T-helper 1 cell treated with Interleukin-12 subunit alpha and Interleukin-12 subunit beta and Interleukin-4 antibody, amounts not matched to agents 30 ng/mL and 1 ng/mL, for 36 hours (primary cell): Measurements from ENCODE around the gene CCDC51. TPM values are rescaled to one million over a fixed set of nuclear protein-coding genes. Genes with fewer than 3 reads are reported as not detected.

Source experiments
- intact Hi-C: fragments of 100-400 bp; cut with micrococcal nuclease; formaldehyde crosslinking; loops from one replicate; pipeline ENCODE4 v1.15.1; 2024
- total RNA-seq: library from RNA; stranded (reverse); gene quantifications from 2 replicates; pipeline ENCODE4 v1.2.3, GENCODE V29; 2022

The CCDC51 gene
- total RNA-seq, 1 donor from 2014 or later, result 16.7 TPM

GRCh38 chr3:48395714-48396113 is 44.2 kb downstream of the CCDC51 start:
- intact Hi-C loops, result no loop called here

- intact Hi-C loops, result no loop called here
Measured at GRCh38 chr3:48394391-48394790, 45.5 kb downstream of the CCDC51 start.

GRCh38 chr3:48388966-48389365 is 51.0 kb downstream of the CCDC51 start:
- intact Hi-C loops, result no loop called here

- intact Hi-C loops, result no loop called here
Measured at GRCh38 chr3:48387634-48388033, 52.3 kb downstream of the CCDC51 start.

Other genes starting within 250 kb of the CCDC51 start
- gene CAMP, start 216.6 kb downstream of the CCDC51 start, total RNA-seq, result not detected in 2 replicates
- 33.5 and 38.7 TPM in 2 replicates for gene ZNF589, start 199.0 kb downstream of the CCDC51 start, total RNA-seq
- gene NME6, start 138.8 kb downstream of the CCDC51 start, total RNA-seq, result 35.0 and 37.8 TPM in 2 replicates
- not detected in 2 replicates for gene SPINK8, start 106.5 kb downstream of the CCDC51 start, total RNA-seq
- not detected in 2 replicates for gene FBXW12, start 67.9 kb downstream of the CCDC51 start, total RNA-seq
- 3.3 and 6.9 TPM in 2 replicates for gene PLXNB1, start 10.0 kb downstream of the CCDC51 start, total RNA-seq
- 218 and 228 TPM in 2 replicates for gene TMA7, start 138 bp upstream of the CCDC51 start, total RNA-seq
- gene ATRIP, start 6.6 kb upstream of the CCDC51 start, total RNA-seq, result 17.0 and 17.4 TPM in 2 replicates
- gene SHISA5, start 64.1 kb upstream of the CCDC51 start, total RNA-seq, result 244 and 245 TPM in 2 replicates
- gene PFKFB4, start 116.7 kb upstream of the CCDC51 start, total RNA-seq, result 8.1 and 8.8 TPM in 2 replicates
- not detected in 2 replicates for gene UCN2, start 123.7 kb upstream of the CCDC51 start, total RNA-seq
- 1.4 and 1.9 TPM in 2 replicates for gene COL7A1, start 155.2 kb upstream of the CCDC51 start, total RNA-seq
- gene UQCRC1, start 169.5 kb upstream of the CCDC51 start, total RNA-seq, result 143 and 146 TPM in 2 replicates
- 0.34 TPM in 1 of 2 replicates, not detected in the other for gene TMEM89, start 181.7 kb upstream of the CCDC51 start, total RNA-seq
- 40.1 and 43.0 TPM in 2 replicates for gene SLC26A6, start 195.3 kb upstream of the CCDC51 start, total RNA-seq
- 6.0 and 7.4 TPM in 2 replicates for gene CELSR3, start 222.8 kb upstream of the CCDC51 start, total RNA-seq
- gene NCKIPSD, start 245.8 kb upstream of the CCDC51 start, total RNA-seq, result 28.6 and 30.0 TPM in 2 replicates